Measurements from ENCODE around the gene MT1E. TPM values are rescaled to one million over a fixed set of nuclear protein-coding genes. Genes with fewer than 3 reads are reported as not detected.
A peak's percentile ranks its signal among the peaks of the same experiment; 100 is the strongest.
"Not testable (repeated sequence)": the region's sequence is repeated elsewhere in the genome, so short reads cannot be mapped to it uniquely, and the experiment has no call there.

The MT1E gene
- total RNA-seq, result 100 to 1,000 TPM in 1 of 5 experiments, 1 to 10 TPM in 1, under 1 TPM in 2, not detected in 1; 0.45 to 166 (median 2.5) TPM
- polyA plus RNA-seq, result 1 to 10 TPM; 3.5 to 5.2 TPM
- total RNA-seq, result 0.54 reads per million

DNA sequence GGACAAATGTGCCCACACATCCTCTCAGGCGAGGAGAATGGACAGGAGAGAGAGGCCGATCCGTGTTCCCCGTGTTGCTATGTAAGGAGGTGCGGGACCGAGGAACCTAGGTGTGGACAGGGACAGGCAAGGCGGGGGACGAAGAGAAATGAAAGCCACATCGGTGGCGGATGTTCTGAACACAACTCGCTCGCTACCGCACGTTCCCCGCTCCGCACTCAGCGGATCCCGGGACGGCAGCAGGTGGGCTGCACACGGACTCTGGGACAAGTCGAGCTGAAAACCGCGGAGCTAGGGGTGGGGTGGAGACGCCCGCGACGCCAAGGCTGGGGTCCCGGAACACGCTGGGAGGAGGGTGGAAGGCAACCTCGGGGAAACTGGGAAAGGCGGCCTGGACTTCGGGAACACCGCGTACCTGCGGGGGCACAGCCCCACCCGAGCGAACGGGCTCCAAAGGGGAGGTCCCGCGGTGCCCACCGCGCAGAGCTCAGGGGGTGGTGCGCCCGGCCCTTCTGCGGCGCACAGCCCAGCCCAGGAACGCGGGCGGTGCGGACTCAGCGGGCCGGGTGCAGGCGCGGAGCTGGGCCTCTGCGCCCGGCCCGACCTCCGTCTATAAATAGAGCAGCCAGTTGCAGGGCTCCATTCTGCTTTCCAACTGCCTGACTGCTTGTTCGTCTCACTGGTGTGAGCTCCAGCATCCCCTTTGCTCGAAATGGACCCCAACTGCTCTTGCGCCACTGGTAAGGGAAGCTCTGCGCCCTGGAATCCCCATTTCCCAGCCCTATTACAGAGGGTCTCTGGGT, at the start of gene MT1E:
MT1E (plus strand) TSS at position 642 of the 803 bp plus-strand sequence; CDS start at position 713, 71 bp downstream.
- peak; percentile 89 for ATAC-seq
- H3K4me3 ChIP-seq (ENCODE audit: low read length), result peak within 1 kb of the TSS; percentile 54
- H3K27me3 Mint-ChIP-seq, result peaks cover 6 to 13% (median 12%) of the 10 kb centered on the region in 5 donors

GRCh38 chr16:56576585-56577299, 48.8 kb upstream of the MT1E start:
- H3K9me3 ChIP-seq (ENCODE audit: control insufficient read depth in 2 of 3, low read length in 3 of 3), result no peaks in the 10 kb centered on the region
- H3K27me3 ChIP-seq (ENCODE audit: control insufficient read depth in 2 of 2, insufficient read depth in 2 of 2, low read length in 2 of 2), result no peaks in the 10 kb centered on the region
- no peak overlapping the region for H3K4me3 Mint-ChIP-seq
- ChIA-PET POLR2A (interaction anchor here (1.1 to 2.8 kb wide), 5 partner anchors 29 to 131 kb away, joined by 3 to 17 read pairs (median 10); partner anchors contain the start of gene MT2A), CTCF (interaction anchor here (0.6 to 5.7 kb wide), 25 partner anchors 8 to 875 kb away, joined by 3 to 86 read pairs (median 4); partner anchors contain the start of gene MT1X)
- H3K27me3 Mint-ChIP-seq, result peaks cover 0 to 19% (median 0%) of the 10 kb centered on the region in 5 donors
- intact Hi-C loops (cut with micrococcal nuclease), result loop anchor here (1.0 to 5.0 kb wide), 12 partner anchors 24 to 375 kb away; partner anchors contain the start of genes MT1E (in 1 of the 2), MT1X (in 1 of the 2) and MT2A (in 1 of the 2)
- H3K4me1 ChIP-seq (ENCODE audit: control insufficient read depth in 2 of 2, insufficient read depth in 2 of 2, low read length in 2 of 2), result peaks cover 3 to 8% of the 10 kb centered on the region in 2 donors
- ATAC-seq (peak; percentile 100), DNase-seq (peak; percentile 81 to 92 (median 88))
- peak overlapping the region; percentile 53 to 89 (median 76) for H3K27ac Mint-ChIP-seq
- H3K27ac ChIP-seq (ENCODE audit: low read depth, low read length), result no peak overlapping the region
- no peaks in the 10 kb centered on the region for H3K36me3 Mint-ChIP-seq
- peaks cover 0 to 9% (median 8%) of the 10 kb centered on the region in 7 donors for H3K4me1 Mint-ChIP-seq
- H3K36me3 ChIP-seq (ENCODE audit: control insufficient read depth in 2 of 3, insufficient read depth in 3 of 3, low read length in 3 of 3), result no peaks in the 10 kb centered on the region
- H3K9me3 Mint-ChIP-seq, result peaks cover 0 to 11% (median 0%) of the 10 kb centered on the region in 11 donors
- H3K4me3 ChIP-seq (ENCODE audit: low read length), result no peak overlapping the region

More for the DNA sequence above, at the start of gene MT1E:
- H3K4me1 ChIP-seq (ENCODE audit: control insufficient read depth in 2 of 2, insufficient read depth in 2 of 2, low read length in 2 of 2), result peaks cover 0 to 13% of the 10 kb centered on the region in 2 donors
- H3K36me3 Mint-ChIP-seq, result peaks cover 0 to 2% (median 0%) of the 10 kb centered on the region in 5 donors
- DNase-seq, result peak in 7 of 9 donors; percentile 19 to 76 (median 41)
- H3K27ac ChIP-seq (ENCODE audit: low read depth, low read length), result peak within 1 kb of the TSS; percentile 15
- H3K9me3 Mint-ChIP-seq, result no peaks in the 10 kb centered on the region
- H3K9me3 ChIP-seq (ENCODE audit: control insufficient read depth in 2 of 3, low read length in 3 of 3), result no peaks in the 10 kb centered on the region
- ChIA-PET POLR2A (interaction anchor here (1.0 to 1.4 kb wide), 2 partner anchors 8 to 15 kb away, joined by 3 read pairs; no protein-coding TSS in a partner anchor), CTCF (no interaction called here)
- peak within 1 kb of the TSS; percentile 61 to 95 (median 82) for H3K27ac Mint-ChIP-seq
- H3K36me3 ChIP-seq (ENCODE audit: control insufficient read depth in 2 of 3, insufficient read depth in 3 of 3, low read length in 3 of 3), result no peaks in the 10 kb centered on the region
- intact Hi-C loops (cut with micrococcal nuclease), result loop anchor here (1.0 to 5.0 kb wide), 5 partner anchors 8 to 57 kb away; partner anchors contain the start of genes MT2A (in 2 of the 2) and MT1X (in 1 of the 2)
- H3K4me1 Mint-ChIP-seq, result peaks cover 11 to 27% (median 15%) of the 10 kb centered on the region in 7 donors
- no peaks in the 10 kb centered on the region for H3K27me3 ChIP-seq (ENCODE audit: control insufficient read depth in 2 of 2, insufficient read depth in 2 of 2, low read length in 2 of 2)
- H3K4me3 Mint-ChIP-seq, result peak within 1 kb of the TSS; percentile 76 to 98 (median 90)

DNA sequence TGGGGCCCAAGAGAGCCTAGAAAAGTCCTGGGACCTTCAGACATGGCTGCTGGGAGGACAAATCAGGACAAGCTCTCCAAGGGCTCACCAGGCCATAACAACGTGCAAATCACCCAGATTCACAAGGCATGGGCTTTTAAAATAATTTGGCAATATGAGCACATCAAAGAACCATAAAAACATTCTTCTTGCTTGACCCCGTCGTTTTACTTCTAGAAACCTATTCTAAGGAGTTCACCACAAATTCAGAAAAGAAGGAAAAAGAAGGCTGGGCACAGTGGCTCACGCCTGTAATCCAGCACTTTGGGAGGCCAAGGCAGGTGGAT, 48.3 kb upstream of the MT1E start:
- peaks cover 0 to 23% (median 0%) of the 10 kb centered on the region in 5 donors for H3K27me3 Mint-ChIP-seq
- peaks cover 0 to 9% (median 8%) of the 10 kb centered on the region in 7 donors for H3K4me1 Mint-ChIP-seq
- no peaks in the 10 kb centered on the region for H3K9me3 ChIP-seq (ENCODE audit: control insufficient read depth in 2 of 3, low read length in 3 of 3)
- no peaks in the 10 kb centered on the region for H3K27me3 ChIP-seq (ENCODE audit: control insufficient read depth in 2 of 2, insufficient read depth in 2 of 2, low read length in 2 of 2)
- intact Hi-C loops (cut with micrococcal nuclease), result loop anchor here (1.0 to 5.0 kb wide), 12 partner anchors 23 to 374 kb away; partner anchors contain the start of genes MT1E (in 1 of the 2), MT1X (in 1 of the 2) and MT2A (in 1 of the 2)
- POLR2A ChIA-PET, result interaction anchor here (1.1 to 2.8 kb wide), 5 partner anchors 30 to 131 kb away, joined by 3 to 17 read pairs (median 10); partner anchors contain the start of gene MT2A
- no peaks in the 10 kb centered on the region for H3K36me3 Mint-ChIP-seq
- peak overlapping the region; percentile 53 to 89 (median 76) for H3K27ac Mint-ChIP-seq
- no peak overlapping the region for H3K4me3 ChIP-seq (ENCODE audit: low read length)
- H3K4me1 ChIP-seq (ENCODE audit: control insufficient read depth in 2 of 2, insufficient read depth in 2 of 2, low read length in 2 of 2), result peaks cover 3 to 8% of the 10 kb centered on the region in 2 donors
- no peak overlapping the region for H3K4me3 Mint-ChIP-seq
- H3K9me3 Mint-ChIP-seq, result peaks cover 0 to 11% (median 0%) of the 10 kb centered on the region in 11 donors
- H3K27ac ChIP-seq (ENCODE audit: low read depth, low read length), result no peak overlapping the region
- DNase-seq (no peak), ATAC-seq (no peak)
- H3K36me3 ChIP-seq (ENCODE audit: control insufficient read depth in 2 of 3, insufficient read depth in 3 of 3, low read length in 3 of 3), result no peaks in the 10 kb centered on the region
- CTCF ChIA-PET, result interaction anchor here (0.5 to 5.7 kb wide), 19 partner anchors 8 to 875 kb away, joined by 3 to 86 read pairs (median 4); partner anchors contain the start of gene MT1X

GRCh38 chr16:56580391-56581048, 45.1 kb upstream of the MT1E start:
- Histone ChIP-seq H3K27me3 (ENCODE audit: control insufficient read depth in 2 of 2, insufficient read depth in 2 of 2, low read length in 2 of 2) (no peaks in the 10 kb centered on the region), H3K4me3 (ENCODE audit: low read length) (no peak overlapping the region), H3K9me3 (ENCODE audit: control insufficient read depth in 2 of 3, low read length in 3 of 3) (no peaks in the 10 kb centered on the region), H3K36me3 (ENCODE audit: control insufficient read depth in 2 of 3, insufficient read depth in 3 of 3, low read length in 3 of 3) (no peaks in the 10 kb centered on the region), H3K4me1 (ENCODE audit: control insufficient read depth in 2 of 2, insufficient read depth in 2 of 2, low read length in 2 of 2) (peaks cover 3 to 8% of the 10 kb centered on the region in 2 donors), H3K27ac (ENCODE audit: low read depth, low read length) (no peak overlapping the region)
- Mint-ChIP-seq H3K36me3 (no peaks in the 10 kb centered on the region), H3K4me3 (no peak overlapping the region), H3K27me3 (peaks cover 0 to 39% (median 0%) of the 10 kb centered on the region in 5 donors), H3K9me3 (no peaks in the 10 kb centered on the region), H3K27ac (no peak overlapping the region), H3K4me1 (peaks cover 0 to 9% (median 8%) of the 10 kb centered on the region in 7 donors)
- ChIA-PET CTCF (interaction anchor here (1.1 kb wide), 1 partner anchor 120 kb away, joined by 3 read pairs; no protein-coding TSS in a partner anchor), POLR2A (no interaction called here)
- intact Hi-C loops (cut with micrococcal nuclease), result no loop called here
- DNase-seq, result no peak
- ATAC-seq, result no peak

DNA sequence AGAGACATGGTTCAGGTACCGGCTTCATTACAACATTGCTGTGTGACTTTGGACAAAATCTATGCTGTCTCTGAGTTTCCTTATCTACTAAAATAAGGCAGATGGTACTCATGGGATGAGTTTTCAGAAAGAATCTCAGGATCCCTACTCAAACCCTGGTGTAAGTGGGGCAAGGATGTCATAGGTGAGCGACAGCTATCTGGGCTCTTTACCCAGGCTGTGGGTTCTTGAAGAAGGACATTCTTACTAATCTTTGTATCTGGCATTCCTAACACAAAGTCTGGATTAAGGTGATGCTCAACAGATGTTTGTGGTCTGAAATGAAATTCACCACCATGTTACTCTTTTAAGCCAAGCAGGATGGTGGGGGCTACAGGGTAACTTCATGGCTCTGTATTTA, 42.7 kb upstream of the MT1E start:
- H3K36me3 ChIP-seq (ENCODE audit: control insufficient read depth in 2 of 3, insufficient read depth in 3 of 3, low read length in 3 of 3); DNase-seq; CTCF ChIA-PET; H3K4me1 Mint-ChIP-seq; ATAC-seq; H3K27ac Mint-ChIP-seq; intact Hi-C loops (cut with micrococcal nuclease); H3K4me3 Mint-ChIP-seq; H3K9me3 Mint-ChIP-seq; H3K27ac ChIP-seq (ENCODE audit: low read depth, low read length); H3K9me3 ChIP-seq (ENCODE audit: control insufficient read depth in 2 of 3, low read length in 3 of 3); H3K4me3 ChIP-seq (ENCODE audit: low read length); H3K4me1 ChIP-seq (ENCODE audit: control insufficient read depth in 2 of 2, insufficient read depth in 2 of 2, low read length in 2 of 2); H3K36me3 Mint-ChIP-seq; H3K27me3 ChIP-seq (ENCODE audit: control insufficient read depth in 2 of 2, insufficient read depth in 2 of 2, low read length in 2 of 2): not testable (repeated sequence)
- peaks cover 0 to 50% (median 6%) of the 10 kb centered on the region in 5 donors for H3K27me3 Mint-ChIP-seq
- POLR2A ChIA-PET, result interaction anchor here (1.5 kb wide), 1 partner anchor 119 kb away, joined by 5 read pairs; no protein-coding TSS in a partner anchor
